ENCODE results near the gene WDR37. TPM values are rescaled to one million over a fixed set of nuclear protein-coding genes. Genes with fewer than 3 reads are reported as not detected.

WDR37 gene
- total RNA-seq, 1 experiment from 2014 or later = 20.6 TPM

- peak in 1 of 2 experiments; percentile 42 for DNase-seq
- H3K4me3 ChIP-seq (ENCODE audit: low read depth, low read length) = no peak overlapping the region
- Mint-ChIP-seq H3K36me3 (ENCODE audit: insufficient read depth, unreplicated experiment) (peaks cover under 1% of the 10 kb centered on the region), H3K9me3 (ENCODE audit: unreplicated experiment) (peaks cover 9% of the 10 kb centered on the region), H3K4me1 (ENCODE audit: low read depth, unreplicated experiment) (peaks cover 31% of the 10 kb centered on the region), H3K27ac (ENCODE audit: unreplicated experiment) (peak overlapping the region; percentile 2), H3K27me3 (ENCODE audit: insufficient read depth, unreplicated experiment) (no peaks in the 10 kb centered on the region), H3K4me3 (ENCODE audit: unreplicated experiment) (no peak overlapping the region)
- ChIA-PET POLR2A (no interaction called here), CTCF (interaction anchor here (0.5 kb wide), 1 partner anchor 125 kb away, joined by 6 read pairs; no protein-coding TSS in a partner anchor)
- H3K36me3 ChIP-seq (ENCODE audit: control insufficient read depth, insufficient read depth, low read length) = peaks cover 1% of the 10 kb centered on the region; the same call in 1 of the 2 replicates
- intact Hi-C loops (cut with micrococcal nuclease; ENCODE audit: unreplicated experiment) = no loop called here
- H3K27me3 ChIP-seq (replicated peaks; ENCODE audit: control insufficient read depth, insufficient read depth, low read length) = no peaks in the 10 kb centered on the region
- H3K9me3 ChIP-seq = no peaks in the 10 kb centered on the region
- H3K4me1 ChIP-seq = peaks cover 14% of the 10 kb centered on the region
- BruUV-seq (replicated peaks) = no TSS peak
- TF ChIP-seq, protein P1, sequence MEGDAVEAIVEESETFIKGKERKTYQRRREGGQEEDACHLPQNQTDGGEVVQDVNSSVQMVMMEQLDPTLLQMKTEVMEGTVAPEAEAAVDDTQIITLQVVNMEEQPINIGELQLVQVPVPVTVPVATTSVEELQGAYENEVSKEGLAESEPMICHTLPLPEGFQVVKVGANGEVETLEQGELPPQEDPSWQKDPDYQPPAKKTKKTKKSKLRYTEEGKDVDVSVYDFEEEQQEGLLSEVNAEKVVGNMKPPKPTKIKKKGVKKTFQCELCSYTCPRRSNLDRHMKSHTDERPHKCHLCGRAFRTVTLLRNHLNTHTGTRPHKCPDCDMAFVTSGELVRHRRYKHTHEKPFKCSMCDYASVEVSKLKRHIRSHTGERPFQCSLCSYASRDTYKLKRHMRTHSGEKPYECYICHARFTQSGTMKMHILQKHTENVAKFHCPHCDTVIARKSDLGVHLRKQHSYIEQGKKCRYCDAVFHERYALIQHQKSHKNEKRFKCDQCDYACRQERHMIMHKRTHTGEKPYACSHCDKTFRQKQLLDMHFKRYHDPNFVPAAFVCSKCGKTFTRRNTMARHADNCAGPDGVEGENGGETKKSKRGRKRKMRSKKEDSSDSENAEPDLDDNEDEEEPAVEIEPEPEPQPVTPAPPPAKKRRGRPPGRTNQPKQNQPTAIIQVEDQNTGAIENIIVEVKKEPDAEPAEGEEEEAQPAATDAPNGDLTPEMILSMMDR (IDR thresholded peaks at IDR 0.05; ENCODE audit: insufficient read depth in 1 of 2, low read depth in 1 of 2, low read length in 1 of 2, severe bottlenecking in 1 of 2, unreplicated experiment in 1 of 2) = no peak
These were observed 14.7 kb downstream of the WDR37 start for GRCh38 chr10:1070919-1071318.

DNA sequence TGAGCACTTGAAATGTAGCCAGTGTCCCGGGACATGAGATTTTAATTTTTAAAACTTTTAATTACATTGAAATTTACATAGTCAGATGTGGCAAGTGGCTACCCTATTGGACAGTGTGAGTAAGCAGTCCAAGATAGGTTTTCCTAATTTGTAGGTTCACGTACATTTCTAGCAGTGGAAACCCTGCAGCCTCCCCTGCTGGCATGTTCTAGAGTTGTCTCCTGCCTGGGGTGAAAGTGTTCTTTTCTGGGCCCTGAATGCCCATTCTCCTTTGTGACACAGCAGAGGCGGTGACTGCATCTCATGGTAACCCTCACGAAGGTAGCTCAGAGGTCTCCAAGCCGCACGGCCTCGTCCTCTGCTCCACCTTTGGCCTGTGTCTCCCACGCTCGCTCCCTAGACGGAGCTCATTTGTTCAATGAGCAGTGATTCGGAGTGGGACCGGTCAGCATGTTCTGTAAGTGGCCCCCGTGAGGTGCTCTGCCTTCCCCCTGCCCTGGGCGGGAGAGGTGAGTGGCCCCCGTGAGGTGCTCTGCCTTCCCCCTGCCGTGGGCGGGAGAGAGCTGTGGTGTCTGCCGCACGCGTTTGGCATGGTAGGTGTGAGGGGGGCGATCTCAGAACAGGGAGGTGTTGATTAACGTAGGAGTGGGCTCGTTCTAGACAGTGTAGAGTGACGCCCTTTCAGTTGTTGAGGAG is 18.0 kb downstream of the WDR37 start:
- Histone ChIP-seq H3K4me1 (peaks cover 14% of the 10 kb centered on the region), H3K36me3 (ENCODE audit: control insufficient read depth, insufficient read depth, low read length) (peaks cover 1% of the 10 kb centered on the region; the same call in 1 of the 2 replicates), H3K4me3 (ENCODE audit: low read depth, low read length) (no peak overlapping the region), H3K9me3 (0 out of 2 replicates have a peak, but pooled peaks cover 3% of the 10 kb centered on the region), H3K27me3 (replicated peaks; ENCODE audit: control insufficient read depth, insufficient read depth, low read length) (no peaks in the 10 kb centered on the region)
- H3K9me3 Mint-ChIP-seq (ENCODE audit: unreplicated experiment) = no peaks in the 10 kb centered on the region
- H3K4me3 Mint-ChIP-seq (ENCODE audit: unreplicated experiment) = no peak overlapping the region
- ChIA-PET POLR2A (interaction anchor here (0.6 kb wide), 1 partner anchor 92 kb away, joined by 3 read pairs; no protein-coding TSS in a partner anchor), CTCF (no interaction called here)
- no TSS peak for BruUV-seq (replicated peaks)
- TF ChIP-seq, protein P1 (IDR thresholded peaks at IDR 0.05; ENCODE audit: insufficient read depth in 1 of 2, low read depth in 1 of 2, low read length in 1 of 2, severe bottlenecking in 1 of 2, unreplicated experiment in 1 of 2) = peak in 1 of 2 experiments; percentile 16
- H3K4me1 Mint-ChIP-seq (ENCODE audit: low read depth, unreplicated experiment) = peaks cover 11% of the 10 kb centered on the region
- H3K36me3 Mint-ChIP-seq (ENCODE audit: insufficient read depth, unreplicated experiment) = peaks cover 25% of the 10 kb centered on the region
- intact Hi-C loops (cut with micrococcal nuclease; ENCODE audit: unreplicated experiment) = loop anchor here (2.0 kb wide), 1 partner anchor 25 kb away; the partner anchor contains the start of gene IDI1
- DNase-seq = no peak
- no peak overlapping the region for H3K27ac Mint-ChIP-seq (ENCODE audit: unreplicated experiment)
- no peaks in the 10 kb centered on the region for H3K27me3 Mint-ChIP-seq (ENCODE audit: insufficient read depth, unreplicated experiment)

DNA sequence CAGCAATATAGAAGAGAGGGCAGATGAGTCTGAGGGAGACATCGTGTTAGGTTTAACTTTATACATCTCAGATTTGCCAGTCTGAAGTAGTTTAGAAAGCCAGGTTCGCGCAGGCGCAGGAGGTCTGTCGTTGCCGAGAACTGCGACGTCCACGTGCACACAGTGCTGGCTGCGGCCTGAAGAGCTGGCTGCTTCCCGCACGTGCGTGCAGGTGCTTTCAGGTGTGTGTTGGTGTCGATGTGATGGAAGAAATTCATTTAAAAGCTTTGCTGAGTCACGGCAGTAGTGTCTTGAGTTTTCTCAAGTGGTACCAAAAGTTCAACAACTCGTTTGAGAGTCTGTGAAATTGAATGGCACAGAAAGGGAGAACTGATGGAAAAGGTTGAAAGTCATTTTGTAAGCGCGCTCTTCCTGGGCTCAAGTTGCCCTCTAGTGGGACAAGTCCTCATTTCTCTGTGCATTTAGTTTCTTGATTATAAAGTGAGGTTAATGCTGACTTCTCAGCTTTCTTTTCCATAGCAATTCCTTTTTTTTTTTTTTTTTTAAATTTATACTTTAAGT is 18.6 kb downstream of the WDR37 start:
- Histone ChIP-seq H3K36me3 (ENCODE audit: control insufficient read depth, insufficient read depth, low read length) (peaks cover 1% of the 10 kb centered on the region; the same call in 1 of the 2 replicates), H3K27me3 (replicated peaks; ENCODE audit: control insufficient read depth, insufficient read depth, low read length) (no peaks in the 10 kb centered on the region), H3K9me3 (0 out of 2 replicates have a peak, but pooled peaks cover 3% of the 10 kb centered on the region), H3K4me3 (ENCODE audit: low read depth, low read length) (no peak overlapping the region), H3K4me1 (peaks cover 14% of the 10 kb centered on the region)
- BruUV-seq (replicated peaks) = no TSS peak
- Mint-ChIP-seq H3K27ac (ENCODE audit: unreplicated experiment) (no peak overlapping the region), H3K27me3 (ENCODE audit: insufficient read depth, unreplicated experiment) (no peaks in the 10 kb centered on the region), H3K36me3 (ENCODE audit: insufficient read depth, unreplicated experiment) (peaks cover 31% of the 10 kb centered on the region), H3K4me1 (ENCODE audit: low read depth, unreplicated experiment) (peaks cover 11% of the 10 kb centered on the region), H3K4me3 (ENCODE audit: unreplicated experiment) (no peak overlapping the region), H3K9me3 (ENCODE audit: unreplicated experiment) (no peaks in the 10 kb centered on the region)
- ChIA-PET POLR2A (interaction anchor here (0.6 kb wide), 1 partner anchor 31 kb away, joined by 3 read pairs; no protein-coding TSS in a partner anchor), CTCF (interaction anchor here (0.6 to 0.8 kb wide), 2 partner anchors 259 to 488 kb away, joined by 3 to 4 read pairs; no protein-coding TSS in a partner anchor)
- TF ChIP-seq, protein P1 (IDR thresholded peaks at IDR 0.05; ENCODE audit: insufficient read depth in 1 of 2, low read depth in 1 of 2, low read length in 1 of 2, severe bottlenecking in 1 of 2, unreplicated experiment in 1 of 2) = peak; percentile 33 to 51
- peak in 1 of 2 experiments; percentile 30 for DNase-seq
- intact Hi-C loops (cut with micrococcal nuclease; ENCODE audit: unreplicated experiment) = loop anchor here (2.0 kb wide), 1 partner anchor 26 kb away; the partner anchor contains the start of gene IDI1
